Measurements from ENCODE around the gene NPHP4.

- TF ChIP-seq, protein P1, sequence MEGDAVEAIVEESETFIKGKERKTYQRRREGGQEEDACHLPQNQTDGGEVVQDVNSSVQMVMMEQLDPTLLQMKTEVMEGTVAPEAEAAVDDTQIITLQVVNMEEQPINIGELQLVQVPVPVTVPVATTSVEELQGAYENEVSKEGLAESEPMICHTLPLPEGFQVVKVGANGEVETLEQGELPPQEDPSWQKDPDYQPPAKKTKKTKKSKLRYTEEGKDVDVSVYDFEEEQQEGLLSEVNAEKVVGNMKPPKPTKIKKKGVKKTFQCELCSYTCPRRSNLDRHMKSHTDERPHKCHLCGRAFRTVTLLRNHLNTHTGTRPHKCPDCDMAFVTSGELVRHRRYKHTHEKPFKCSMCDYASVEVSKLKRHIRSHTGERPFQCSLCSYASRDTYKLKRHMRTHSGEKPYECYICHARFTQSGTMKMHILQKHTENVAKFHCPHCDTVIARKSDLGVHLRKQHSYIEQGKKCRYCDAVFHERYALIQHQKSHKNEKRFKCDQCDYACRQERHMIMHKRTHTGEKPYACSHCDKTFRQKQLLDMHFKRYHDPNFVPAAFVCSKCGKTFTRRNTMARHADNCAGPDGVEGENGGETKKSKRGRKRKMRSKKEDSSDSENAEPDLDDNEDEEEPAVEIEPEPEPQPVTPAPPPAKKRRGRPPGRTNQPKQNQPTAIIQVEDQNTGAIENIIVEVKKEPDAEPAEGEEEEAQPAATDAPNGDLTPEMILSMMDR (IDR thresholded peaks at IDR 0.05) = no peak
- no peak for TF ChIP-seq POLR2A (IDR thresholded peaks at IDR 0.05)
- no peak for TF ChIP-seq POLR2AphosphoS5 (IDR thresholded peaks at IDR 0.05)
- no peak for TF ChIP-seq EP300 (IDR thresholded peaks at IDR 0.05; ENCODE audit: low read depth)
These were observed 136.9 kb downstream of the NPHP4 start for GRCh38 chr1:5855196-5855897.

Data from transverse colon (tissue), 4 donors.